ENCODE results near the gene KCTD12. TPM values are rescaled to one million over a fixed set of nuclear protein-coding genes. Genes with fewer than 3 reads are reported as not detected.

Gene KCTD12
- total RNA-seq, 1 donor from 2014 or later = 42.8 TPM

DNA sequence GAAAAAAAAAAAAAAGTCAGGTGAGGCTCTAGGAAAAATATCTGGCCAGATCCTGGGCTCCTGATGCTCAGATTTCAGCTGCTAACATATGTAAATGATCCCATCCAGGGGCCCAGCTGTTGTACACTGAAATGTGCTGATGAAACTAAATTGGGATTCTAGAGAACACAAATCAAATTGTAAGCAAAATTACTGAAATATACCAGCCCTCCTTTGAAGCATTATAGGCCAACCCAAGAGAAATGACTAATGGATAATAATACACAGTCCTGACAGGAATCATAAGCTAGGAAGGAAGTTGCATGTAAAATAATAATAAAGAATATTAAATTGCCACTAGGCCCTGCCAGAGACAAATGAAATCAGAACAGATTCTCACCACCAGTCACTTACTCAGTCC lies 17.8 kb downstream of the KCTD12 start:
- DNase-seq (ENCODE audit: missing footprints) (no peak), ATAC-seq (no peak)
- intact Hi-C loops (cut with DNase I) = no loop called here

DNA sequence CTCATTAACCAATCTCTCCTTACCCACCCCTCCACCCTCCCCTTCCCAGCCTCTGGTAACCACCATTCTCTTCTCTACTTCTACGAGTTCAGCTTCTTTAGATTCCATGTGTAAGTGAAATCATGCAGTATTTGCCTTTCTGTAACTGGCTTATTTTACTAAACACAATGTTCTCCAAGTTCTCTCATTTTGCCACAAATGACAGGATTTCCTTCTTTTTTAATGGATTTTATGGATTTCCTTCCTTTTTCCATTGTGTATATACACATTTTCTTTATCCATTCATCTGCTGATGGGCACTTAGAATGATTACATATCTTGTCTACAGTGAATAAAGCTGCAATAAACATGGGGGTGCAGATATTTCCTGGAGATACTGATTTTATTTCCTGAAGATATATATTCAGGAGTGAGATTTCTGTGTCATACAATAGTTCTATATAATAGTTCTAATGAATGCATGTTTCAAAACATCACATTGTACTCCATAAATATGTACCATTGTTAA lies 20.2 kb downstream of the KCTD12 start:
- intact Hi-C loops (cut with DNase I) = no loop called here
- DNase-seq (ENCODE audit: missing footprints) = no peak
- ATAC-seq = no peak

DNA sequence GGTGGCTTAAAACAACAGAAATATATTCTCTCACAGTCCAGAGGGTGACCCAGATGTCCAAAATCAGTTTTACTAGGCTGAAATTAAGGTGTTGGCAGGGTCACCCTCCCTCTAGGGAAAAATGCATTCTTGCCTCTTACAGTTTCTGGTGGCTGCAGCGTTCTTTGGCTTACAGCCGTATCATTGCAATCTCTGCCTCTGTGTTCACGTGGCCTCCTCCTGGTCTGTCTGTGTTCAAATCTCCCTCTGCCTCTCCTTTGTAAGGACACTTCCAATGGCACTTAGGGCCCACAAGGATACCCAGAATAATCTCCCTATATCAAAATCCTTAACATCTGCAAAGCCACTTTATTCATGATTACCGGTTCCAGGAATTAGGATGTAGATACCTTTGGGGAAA lies 21.1 kb downstream of the KCTD12 start:
- intact Hi-C loops (cut with DNase I) = no loop called here
- ATAC-seq (no peak), DNase-seq (ENCODE audit: missing footprints) (no peak)

GRCh38 chr13:76864259-76864658 lies 21.9 kb downstream of the KCTD12 start:
- DNase-seq (ENCODE audit: missing footprints) = no peak
- no peak for ATAC-seq
- intact Hi-C loops (cut with DNase I) = no loop called here

DNA sequence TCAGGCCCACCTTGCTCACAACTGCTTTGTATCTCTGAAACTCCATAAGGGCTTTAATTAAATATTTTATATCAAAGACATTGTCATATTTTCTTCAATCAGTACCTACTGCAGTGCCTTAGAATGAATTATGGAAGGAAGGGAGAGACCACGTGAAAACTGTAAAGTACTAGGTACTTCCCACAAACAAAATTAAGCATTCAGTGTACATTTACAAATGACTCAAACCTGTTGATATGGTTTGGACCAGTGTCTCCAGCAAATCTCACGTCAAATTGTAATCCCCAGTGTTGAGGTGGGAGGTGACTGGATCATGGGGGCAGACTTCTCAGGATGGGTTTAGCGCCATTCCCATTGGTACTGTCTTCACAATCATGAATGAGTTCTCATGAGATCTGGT lies 23.2 kb downstream of the KCTD12 start:
- intact Hi-C loops (cut with DNase I) = no loop called here
- ATAC-seq (no peak), DNase-seq (ENCODE audit: missing footprints) (no peak)

DNA sequence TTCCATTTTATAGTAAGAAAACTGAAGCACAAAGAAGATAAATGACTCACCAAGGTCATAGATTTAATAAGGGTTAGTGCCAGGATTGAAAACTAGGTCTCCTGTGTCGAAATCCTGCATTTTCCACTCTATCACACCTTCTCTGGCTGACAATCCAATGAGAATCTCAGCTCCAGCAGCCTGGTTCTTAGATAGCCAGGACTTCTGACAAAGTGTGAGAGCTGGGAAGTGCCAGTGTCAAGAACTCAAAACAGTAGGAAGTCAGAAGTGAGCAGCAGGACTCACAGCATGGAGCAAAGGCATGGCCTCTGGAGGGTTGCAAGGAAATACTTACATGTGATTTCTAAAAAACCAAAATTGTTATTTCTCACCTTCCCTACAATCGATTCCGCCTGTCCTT lies 24.3 kb downstream of the KCTD12 start:
- intact Hi-C loops (cut with DNase I) = no loop called here

GRCh38 chr13:76860706-76861105 lies 25.5 kb downstream of the KCTD12 start:
- no peak for DNase-seq (ENCODE audit: missing footprints)
- intact Hi-C loops (cut with DNase I) = no loop called here
- ATAC-seq = no peak

More for the DNA sequence above, 24.3 kb downstream of the KCTD12 start:
- no peak for DNase-seq (ENCODE audit: missing footprints)
- no peak for ATAC-seq

- intact Hi-C loops (cut with DNase I) = no loop called here
- DNase-seq (ENCODE audit: missing footprints) = no peak
- ATAC-seq = no peak
Measured at GRCh38 chr13:76854894-76855293, 31.3 kb downstream of the KCTD12 start.

- no peak for DNase-seq (ENCODE audit: missing footprints)
- no peak for ATAC-seq
- intact Hi-C loops (cut with DNase I) = no loop called here
Measured at GRCh38 chr13:76853921-76854608, 32.1 kb downstream of the KCTD12 start.

GRCh38 chr13:76853481-76853880 lies 32.7 kb downstream of the KCTD12 start:
- no peak for DNase-seq (ENCODE audit: missing footprints)
- ATAC-seq = no peak
- intact Hi-C loops (cut with DNase I) = no loop called here

DNA sequence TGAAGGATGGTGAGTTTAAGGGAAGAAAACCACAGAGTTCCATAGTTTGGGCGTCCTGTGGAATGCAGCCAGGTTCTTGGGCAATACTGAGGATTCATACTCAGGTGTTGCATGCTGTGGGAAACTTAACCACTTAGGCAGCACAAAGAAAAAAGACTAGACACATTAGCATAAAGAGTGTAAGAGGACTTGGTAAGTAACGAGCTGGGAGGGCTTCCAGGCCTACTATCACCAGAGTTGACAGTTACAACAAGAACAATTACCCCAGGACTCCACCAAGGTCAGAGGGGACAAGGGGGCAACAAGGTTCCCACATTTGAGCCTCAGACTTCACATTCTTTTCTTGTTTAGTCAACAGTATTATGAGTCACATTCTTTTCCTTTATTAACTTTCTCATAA lies 33.2 kb downstream of the KCTD12 start:
- ATAC-seq (no peak), DNase-seq (ENCODE audit: missing footprints) (no peak)
- intact Hi-C loops (cut with DNase I) = no loop called here

- intact Hi-C loops (cut with DNase I) = no loop called here
- DNase-seq (ENCODE audit: missing footprints) (no peak), ATAC-seq (no peak)
Measured at GRCh38 chr13:76851961-76852360, 34.2 kb downstream of the KCTD12 start.

- intact Hi-C loops (cut with DNase I) = no loop called here
- ATAC-seq = no peak
Measured at GRCh38 chr13:76849493-76849892, 36.7 kb downstream of the KCTD12 start.

DNA sequence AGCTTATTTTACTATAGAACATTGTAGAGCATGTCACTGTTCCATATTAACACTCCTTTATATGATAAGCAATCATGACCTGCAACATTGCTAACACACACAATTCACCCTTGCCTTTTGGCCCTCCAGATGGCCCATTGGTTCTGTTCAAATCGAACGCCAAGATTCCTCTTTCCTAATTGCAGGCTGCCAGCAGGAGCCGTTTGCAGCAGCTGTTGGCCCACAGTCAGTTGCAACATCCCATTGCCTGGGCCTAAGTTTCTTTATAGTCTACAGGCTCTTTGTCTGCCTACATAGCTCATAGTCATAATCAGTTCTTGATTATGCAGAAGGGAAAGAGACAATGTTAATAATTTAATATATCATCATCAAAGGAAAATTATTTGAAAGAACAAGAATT lies 37.6 kb downstream of the KCTD12 start:
- DNase-seq (ENCODE audit: missing footprints) (no peak), ATAC-seq (peak; percentile 83)
- intact Hi-C loops (cut with DNase I) = no loop called here

More at GRCh38 chr13:76849493-76849892, 36.7 kb downstream of the KCTD12 start:
- DNase-seq (ENCODE audit: missing footprints) = no peak

GRCh38 chr13:76846363-76846762 lies 39.8 kb downstream of the KCTD12 start:
- ATAC-seq = no peak
- DNase-seq (ENCODE audit: missing footprints) = no peak
- intact Hi-C loops (cut with DNase I) = no loop called here

- DNase-seq (ENCODE audit: missing footprints) (no peak), ATAC-seq (no peak)
- intact Hi-C loops (cut with DNase I) = no loop called here
Measured at GRCh38 chr13:76845865-76846264, 40.3 kb downstream of the KCTD12 start.

DNA sequence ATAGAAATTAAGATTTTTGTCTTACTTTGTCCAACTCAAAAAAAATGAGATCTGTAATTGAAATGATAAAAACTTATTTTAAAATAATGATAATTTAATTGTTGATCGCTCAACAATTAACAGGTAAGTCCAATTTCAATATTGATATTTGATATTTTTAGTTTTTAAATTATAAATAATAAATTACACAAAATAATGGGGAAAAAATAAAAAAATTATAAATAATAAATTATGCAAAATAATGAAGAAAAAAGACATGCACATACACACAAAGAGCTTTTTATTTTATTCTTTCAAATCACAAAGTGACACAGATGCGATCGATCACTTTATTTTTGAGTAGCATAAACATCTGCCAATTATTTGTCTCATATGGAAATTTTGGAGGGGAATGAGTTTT lies 40.8 kb downstream of the KCTD12 start:
- intact Hi-C loops (cut with DNase I) = no loop called here
- DNase-seq (ENCODE audit: missing footprints) (no peak), ATAC-seq (no peak)

GRCh38 chr13:76837801-76838200 lies 48.4 kb downstream of the KCTD12 start:
- DNase-seq (ENCODE audit: missing footprints) = no peak
- no peak for ATAC-seq
- intact Hi-C loops (cut with DNase I) = no loop called here

- ATAC-seq = no peak
- DNase-seq (ENCODE audit: missing footprints) = no peak
- intact Hi-C loops (cut with DNase I) = no loop called here
Measured at GRCh38 chr13:76836311-76836710, 49.9 kb downstream of the KCTD12 start.

DNA sequence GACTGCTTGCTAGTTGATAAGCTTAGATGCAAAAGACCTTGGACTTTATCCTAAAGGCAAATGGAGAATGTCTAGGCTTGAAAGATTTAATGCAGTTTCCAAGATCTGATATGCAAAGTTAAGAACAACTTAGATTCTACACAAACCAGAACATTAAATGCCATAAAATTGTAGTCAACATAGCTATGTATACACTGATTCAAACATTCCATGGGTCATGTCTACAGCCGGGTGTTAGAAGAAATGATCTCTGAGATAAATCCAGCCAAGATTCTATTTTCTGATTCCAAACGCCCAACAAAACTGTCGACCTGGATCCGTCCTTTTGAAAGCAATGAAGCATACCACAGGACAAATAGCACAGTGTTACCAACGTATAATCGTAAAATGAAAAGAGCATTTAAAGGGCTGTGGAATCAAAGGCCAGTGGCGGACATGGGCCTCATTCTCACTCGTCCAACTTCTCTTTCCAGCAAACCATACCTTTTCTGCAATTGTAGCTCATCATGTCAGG lies 52.7 kb downstream of the KCTD12 start:
- intact Hi-C loops (cut with DNase I) = no loop called here

More for the DNA sequence above, 52.7 kb downstream of the KCTD12 start:
- DNase-seq (ENCODE audit: missing footprints) (no peak), ATAC-seq (no peak)

Data from Right ventricle myocardium inferior (tissue), 1 donor.